ENCODE measurements around the gene BLOC1S4.

BLOC1S4 gene

GRCh38 chr4:6682862-6683590 is 32.9 kb upstream of the BLOC1S4 start:
- peaks cover 0 to 7% (median 0%) of the 10 kb centered on the region in 3 donors for H3K36me3 ChIP-seq
- intact Hi-C loops (cut with DNase I; ENCODE audit: low total_unique reads): no loop called here
- DNase-seq: no peak

GRCh38 chr4:6684656-6685055 is 31.3 kb upstream of the BLOC1S4 start:
- Histone ChIP-seq H3K27me3 (no peaks in the 10 kb centered on the region), H3K36me3 (peaks cover 0 to 7% (median 0%) of the 10 kb centered on the region in 3 donors), H3K27ac (no peak overlapping the region), H3K4me1 (peaks cover 0 to 10% (median 0%) of the 10 kb centered on the region in 4 donors), H3K9me3 (no peaks in the 10 kb centered on the region), H3K4me3 (no peak overlapping the region)
- intact Hi-C loops (cut with DNase I; ENCODE audit: low total_unique reads): no loop called here
- no peak for DNase-seq
- TF ChIP-seq CTCF (IDR thresholded peaks at IDR 0.05): no peak

More at GRCh38 chr4:6682862-6683590, 32.9 kb upstream of the BLOC1S4 start:
- no peaks in the 10 kb centered on the region for H3K9me3 ChIP-seq
- H3K4me3 ChIP-seq: no peak overlapping the region
- no peaks in the 10 kb centered on the region for H3K4me1 ChIP-seq
- TF ChIP-seq CTCF (IDR thresholded peaks at IDR 0.05): no peak
- H3K27me3 ChIP-seq: no peaks in the 10 kb centered on the region
- no peak overlapping the region for H3K27ac ChIP-seq

- Histone ChIP-seq H3K4me3 (no peak overlapping the region), H3K36me3 (no peaks in the 10 kb centered on the region), H3K27me3 (no peaks in the 10 kb centered on the region), H3K4me1 (peaks cover 0 to 13% (median 0%) of the 10 kb centered on the region in 4 donors), H3K9me3 (no peaks in the 10 kb centered on the region), H3K27ac (no peak overlapping the region)
- no peak for TF ChIP-seq CTCF (IDR thresholded peaks at IDR 0.05)
- DNase-seq: no peak
- intact Hi-C loops (cut with DNase I; ENCODE audit: low total_unique reads): no loop called here
Observed at GRCh38 chr4:6686104-6686787, 29.7 kb upstream of the BLOC1S4 start.

GRCh38 chr4:6687947-6688878 is 27.8 kb upstream of the BLOC1S4 start:
- no peak for DNase-seq

More at GRCh38 chr4:6687947-6688878, 27.8 kb upstream of the BLOC1S4 start:
- intact Hi-C loops (cut with DNase I; ENCODE audit: low total_unique reads): no loop called here
- peaks cover 0 to 13% (median 0%) of the 10 kb centered on the region in 4 donors for H3K4me1 ChIP-seq
- no peaks in the 10 kb centered on the region for H3K36me3 ChIP-seq
- no peak overlapping the region for H3K27ac ChIP-seq
- no peak overlapping the region for H3K4me3 ChIP-seq
- no peak for TF ChIP-seq CTCF (IDR thresholded peaks at IDR 0.05)
- H3K27me3 ChIP-seq: no peaks in the 10 kb centered on the region
- H3K9me3 ChIP-seq: no peaks in the 10 kb centered on the region
